SIG-M5 treated with dmso at 0.1 percent for 504 hours (cell line): ENCODE results near the gene DHX40.
"Not testable (repeated sequence)": the region's sequence is repeated elsewhere in the genome, so short reads cannot be mapped to it uniquely, and the experiment has no call there.

Experiments
- DNase-seq: peaks from one replicate; lab custom pipeline; 2025; ENCODE audit not compliant: unreplicated experiment; lab: John Stamatoyannopoulos, UW

DHX40 gene

DNA sequence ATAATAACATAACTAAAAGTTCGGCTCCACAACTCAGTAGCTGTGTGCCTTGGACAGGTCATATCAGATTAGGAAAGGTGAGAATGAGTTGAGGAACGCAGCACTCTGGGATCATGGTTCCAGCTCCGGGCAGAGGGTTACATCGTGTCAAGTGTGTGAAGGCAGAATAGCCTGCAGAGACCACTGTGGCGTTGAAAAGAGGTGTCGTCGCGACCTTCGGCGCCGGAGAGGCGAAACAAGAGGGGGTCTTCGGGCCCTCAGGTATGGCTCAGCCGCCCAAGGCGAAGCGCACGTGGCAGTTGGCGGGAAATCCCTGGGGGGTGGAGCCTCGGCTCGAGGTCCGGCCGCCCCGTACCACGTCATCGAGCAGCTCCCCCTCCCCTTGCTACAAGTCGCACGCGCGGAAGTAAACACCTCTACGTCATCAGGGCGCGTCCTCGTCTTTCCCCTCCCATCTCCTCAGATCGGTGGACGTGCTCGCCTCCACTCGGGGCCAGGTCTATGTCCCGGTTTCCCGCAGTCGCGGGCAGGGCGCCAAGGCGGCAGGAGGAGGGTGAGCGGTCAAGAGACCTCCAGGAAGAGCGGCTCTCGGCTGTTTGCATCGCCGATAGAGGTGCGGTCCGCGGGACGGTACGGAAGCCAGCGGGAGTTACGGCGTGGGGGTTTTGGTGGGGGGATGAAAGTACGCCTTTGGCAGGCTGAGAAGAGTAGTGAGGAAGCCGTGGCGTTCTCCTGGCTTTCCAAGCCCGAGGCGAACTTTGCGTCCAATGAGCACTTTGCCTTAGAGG lies at the start of gene DHX40:
TSS of gene DHX40 (plus strand) at position 440 of the 788 bp plus-strand sequence. CDS start at position 502, 62 bp downstream.
- peak; percentile 97 for DNase-seq

DNA sequence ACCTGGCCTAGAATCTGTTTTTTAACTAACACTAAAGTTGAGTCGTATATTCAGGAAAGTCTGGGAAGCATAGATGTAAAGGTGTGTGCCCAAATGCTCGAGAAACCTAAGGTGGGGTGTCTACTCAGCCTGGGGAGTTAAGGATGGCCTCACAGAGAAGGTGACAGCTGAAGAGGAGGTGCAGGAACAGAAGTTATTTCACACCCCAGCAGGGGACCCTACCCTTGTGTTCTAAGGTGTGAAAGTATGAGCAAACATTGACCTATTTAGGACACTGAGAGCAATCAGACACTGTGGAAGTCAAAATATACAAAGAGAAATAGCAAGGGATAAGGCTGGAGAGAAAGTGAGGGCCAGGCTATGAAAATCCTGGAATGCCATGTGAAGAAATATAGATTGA lies 49.0 kb upstream of the DHX40 start:
- no peak for DNase-seq

DNA sequence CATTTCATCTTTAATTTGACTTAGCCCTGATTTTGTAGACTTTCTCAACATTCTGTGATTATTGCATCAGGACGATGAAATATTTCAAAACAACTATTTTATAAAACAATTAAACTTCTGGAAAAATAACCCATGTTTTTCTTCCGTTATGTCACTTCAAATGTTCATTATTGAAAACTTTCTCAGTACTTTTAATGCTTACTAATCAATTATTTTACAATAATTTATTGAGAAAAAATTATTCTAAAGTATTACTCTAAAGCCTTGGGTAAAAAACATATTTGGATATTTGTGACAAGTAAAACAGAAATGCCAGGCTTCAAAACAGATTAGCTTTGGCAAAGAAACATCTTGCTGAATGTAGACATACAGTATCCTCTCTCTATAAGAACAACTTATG lies 46.3 kb upstream of the DHX40 start:
- no peak for DNase-seq

DNA sequence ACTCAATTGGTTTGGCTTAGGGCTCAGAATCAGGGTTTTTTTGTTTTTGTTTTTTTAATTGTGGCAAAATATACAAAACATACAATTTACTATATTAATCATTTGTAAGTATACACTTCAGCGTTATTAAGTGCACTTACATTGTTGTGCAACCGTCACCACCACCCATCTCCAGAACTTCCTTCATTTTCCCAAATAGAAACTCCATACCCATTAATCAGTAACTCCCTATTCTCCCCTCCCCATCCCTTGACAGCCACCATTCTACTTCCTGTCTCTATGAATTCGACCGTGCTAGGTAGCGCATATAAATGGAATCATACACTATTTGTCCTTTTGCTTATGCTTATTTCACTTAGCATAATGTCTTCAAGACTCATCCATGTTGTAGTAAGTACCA lies 45.2 kb upstream of the DHX40 start:
- DNase-seq: no peak

DNA sequence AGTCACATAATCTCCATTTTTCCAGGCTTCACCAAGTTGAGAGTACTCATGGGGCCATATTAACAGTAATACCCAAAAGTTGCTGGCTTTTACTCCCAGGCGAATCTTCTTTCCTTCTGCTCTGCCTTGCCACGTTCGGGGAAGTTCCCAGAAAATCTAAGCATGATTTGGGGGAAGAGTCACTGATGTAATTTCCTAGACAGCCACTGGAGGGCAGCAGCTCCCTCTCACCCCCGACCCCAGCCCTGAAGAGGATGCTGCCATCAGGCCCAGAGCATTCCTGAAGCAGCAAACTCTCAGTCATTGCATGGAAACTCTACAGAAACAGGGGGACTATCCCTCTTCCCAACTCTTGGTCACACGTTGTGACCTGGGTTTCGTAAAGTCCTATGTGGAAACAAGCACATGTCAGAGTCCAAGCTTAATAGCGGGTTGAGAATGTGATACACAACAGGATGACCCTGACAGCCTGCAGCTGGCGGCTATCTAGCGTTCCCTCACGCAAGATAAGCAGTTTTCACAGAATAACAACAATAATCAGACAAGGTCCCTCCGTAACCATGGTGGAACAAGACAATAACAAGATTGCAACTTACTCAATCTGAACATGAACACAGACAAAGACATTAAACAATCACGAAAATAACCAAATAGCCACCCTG lies 43.8 kb upstream of the DHX40 start:
- peak; percentile 59 for DNase-seq

GRCh38 chr17:59524930-59525329 lies 40.5 kb upstream of the DHX40 start:
- not testable (repeated sequence) for DNase-seq

DNA sequence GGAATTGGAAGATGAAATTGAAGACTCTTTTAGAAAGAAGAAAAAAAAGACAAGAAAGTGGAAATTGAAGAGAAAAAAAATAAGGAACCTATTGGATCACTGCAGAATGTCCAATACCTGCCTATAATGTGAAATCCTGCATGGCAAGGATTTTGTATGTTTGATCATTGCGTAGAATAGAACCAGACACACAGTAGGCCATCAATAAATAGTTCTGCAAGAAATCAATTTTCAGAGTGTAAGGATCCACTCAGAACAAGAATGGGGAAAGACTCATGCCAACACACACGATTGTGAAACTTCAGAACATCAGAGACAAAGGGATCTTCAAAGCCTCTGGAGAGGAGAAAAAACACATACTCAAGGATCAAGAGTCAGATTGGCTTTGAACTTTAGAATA lies 39.7 kb upstream of the DHX40 start:
- DNase-seq: no peak

GRCh38 chr17:59526451-59526850 lies 39.0 kb upstream of the DHX40 start:
- DNase-seq: no peak

DNA sequence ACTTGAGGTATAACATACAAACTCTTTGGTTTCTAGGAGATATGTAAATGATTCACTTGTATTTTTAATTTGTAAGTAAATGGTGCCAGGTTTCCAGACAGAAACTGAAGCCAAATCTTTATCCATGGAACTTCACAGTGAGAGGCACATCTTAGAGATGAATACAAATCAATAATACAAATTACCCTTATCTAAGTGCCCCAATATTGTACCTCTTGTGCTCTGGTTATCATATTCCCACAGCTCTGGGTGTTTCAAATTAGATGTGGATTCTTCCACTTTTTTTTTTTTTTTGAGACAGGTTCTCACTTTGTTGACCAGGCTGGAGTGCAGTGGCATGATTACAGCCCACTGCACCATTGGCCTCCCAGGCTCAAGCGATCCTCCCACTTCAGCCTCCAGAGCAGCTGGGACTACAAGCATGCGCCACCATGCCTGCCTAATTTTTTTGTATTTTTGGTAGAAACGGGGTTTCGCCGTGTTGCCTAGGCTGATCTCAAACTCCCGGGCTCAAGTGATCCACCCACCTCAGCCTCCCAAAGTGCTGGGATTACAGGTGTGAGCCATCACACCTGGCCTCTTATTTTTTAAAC lies 38.0 kb upstream of the DHX40 start:
- DNase-seq: no peak

DNA sequence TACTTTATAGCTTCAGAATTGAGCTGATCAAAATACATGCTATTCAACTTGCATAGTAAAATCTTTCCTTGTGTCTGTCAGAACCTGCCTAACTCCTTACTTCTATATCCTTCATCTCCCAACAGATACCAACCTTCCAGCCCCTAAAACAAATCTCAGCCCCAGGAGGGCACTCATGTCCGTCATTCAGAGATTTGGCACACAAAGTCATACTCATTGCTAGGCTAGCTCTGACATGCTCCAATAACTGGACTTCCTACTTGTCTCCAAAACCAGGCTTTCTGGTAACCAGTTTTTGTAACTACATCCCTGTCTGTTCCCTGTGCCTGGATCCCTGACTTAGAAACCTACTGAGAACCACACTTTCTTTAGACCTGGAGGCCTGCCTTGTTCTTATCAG lies 37.5 kb upstream of the DHX40 start:
- DNase-seq: no peak

- DNase-seq: no peak
Observed at GRCh38 chr17:59530531-59530930, 34.9 kb upstream of the DHX40 start.

DNA sequence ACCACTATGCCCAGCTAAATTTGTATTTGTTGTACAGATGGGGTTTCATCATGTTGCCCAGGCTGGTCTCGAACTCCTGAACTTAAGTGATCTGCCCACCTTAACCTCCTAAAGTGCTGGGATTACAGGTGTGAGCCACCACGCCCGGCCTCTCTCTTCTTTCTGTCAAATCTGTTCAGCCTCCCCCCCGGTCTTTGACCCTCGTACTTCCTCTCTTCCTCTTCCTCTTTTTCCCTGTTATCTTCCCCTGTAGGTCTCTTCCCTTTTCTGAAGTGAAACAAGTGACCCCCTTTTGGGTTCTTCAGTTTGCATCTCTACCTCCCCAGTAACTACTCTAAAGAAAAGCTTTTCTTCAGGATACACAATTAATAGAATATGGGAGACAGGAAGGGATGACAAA lies 31.7 kb upstream of the DHX40 start:
- peak; percentile 83 for DNase-seq

DNA sequence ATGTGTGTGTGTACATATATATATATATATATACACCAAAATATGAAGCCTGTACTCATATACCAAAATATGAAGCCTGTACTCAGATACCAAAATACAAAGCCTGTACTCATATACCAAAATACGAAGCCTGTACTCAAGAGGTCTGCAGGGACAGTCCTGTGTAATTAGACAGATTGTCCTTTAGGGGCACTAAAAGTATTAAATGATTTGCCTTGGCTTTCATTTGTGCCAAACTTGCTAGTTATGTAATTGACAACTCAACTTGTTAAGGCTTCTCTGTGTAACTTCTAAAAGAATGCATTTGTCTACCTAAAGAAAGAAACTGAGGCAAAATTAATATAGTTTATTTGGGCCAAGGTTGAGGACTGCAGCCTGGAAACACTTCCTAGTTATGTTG lies 30.8 kb upstream of the DHX40 start:
- DNase-seq: peak; percentile 67

GRCh38 chr17:59538195-59538909 lies 27.1 kb upstream of the DHX40 start:
- no peak for DNase-seq

GRCh38 chr17:59542960-59543635 lies 22.3 kb upstream of the DHX40 start:
- peak; percentile 55 for DNase-seq

- no peak for DNase-seq
Observed at GRCh38 chr17:59545942-59546341, 19.5 kb upstream of the DHX40 start.

- no peak for DNase-seq
Observed at GRCh38 chr17:59547131-59547915, 18.1 kb upstream of the DHX40 start.

DNA sequence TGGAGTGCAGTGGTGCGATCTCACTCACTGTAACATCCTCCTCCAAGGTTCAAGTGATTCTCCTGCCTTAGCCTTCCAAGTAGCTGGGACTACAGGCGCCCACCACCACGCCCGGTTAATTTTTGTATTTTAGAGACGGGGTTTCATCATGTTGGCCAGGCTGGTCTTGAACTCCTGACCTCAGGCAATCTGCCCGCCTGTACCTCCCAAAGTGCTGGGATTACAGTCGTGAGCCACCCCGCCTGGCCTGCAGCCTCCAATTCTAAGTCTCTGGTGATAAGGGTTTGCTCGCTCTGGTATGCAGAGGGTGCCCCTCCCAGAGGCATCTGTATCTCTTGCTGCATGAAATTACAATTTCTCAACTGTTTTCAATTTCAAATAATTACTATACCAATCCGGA lies 16.4 kb upstream of the DHX40 start:
- not testable (repeated sequence) for DNase-seq

- no peak for DNase-seq
Observed at GRCh38 chr17:59550703-59551102, 14.7 kb upstream of the DHX40 start.

- DNase-seq: no peak
Observed at GRCh38 chr17:59558039-59558438, 7.4 kb upstream of the DHX40 start.
